Kasumi-1 (cell line): ENCODE data around the gene PRXL2A.

ENCODE experiments used
- DNase-seq, 2 experiments: peaks; one replicate each; lab custom pipeline; 2025; lab: John Stamatoyannopoulos, UW

The PRXL2A gene

DNA sequence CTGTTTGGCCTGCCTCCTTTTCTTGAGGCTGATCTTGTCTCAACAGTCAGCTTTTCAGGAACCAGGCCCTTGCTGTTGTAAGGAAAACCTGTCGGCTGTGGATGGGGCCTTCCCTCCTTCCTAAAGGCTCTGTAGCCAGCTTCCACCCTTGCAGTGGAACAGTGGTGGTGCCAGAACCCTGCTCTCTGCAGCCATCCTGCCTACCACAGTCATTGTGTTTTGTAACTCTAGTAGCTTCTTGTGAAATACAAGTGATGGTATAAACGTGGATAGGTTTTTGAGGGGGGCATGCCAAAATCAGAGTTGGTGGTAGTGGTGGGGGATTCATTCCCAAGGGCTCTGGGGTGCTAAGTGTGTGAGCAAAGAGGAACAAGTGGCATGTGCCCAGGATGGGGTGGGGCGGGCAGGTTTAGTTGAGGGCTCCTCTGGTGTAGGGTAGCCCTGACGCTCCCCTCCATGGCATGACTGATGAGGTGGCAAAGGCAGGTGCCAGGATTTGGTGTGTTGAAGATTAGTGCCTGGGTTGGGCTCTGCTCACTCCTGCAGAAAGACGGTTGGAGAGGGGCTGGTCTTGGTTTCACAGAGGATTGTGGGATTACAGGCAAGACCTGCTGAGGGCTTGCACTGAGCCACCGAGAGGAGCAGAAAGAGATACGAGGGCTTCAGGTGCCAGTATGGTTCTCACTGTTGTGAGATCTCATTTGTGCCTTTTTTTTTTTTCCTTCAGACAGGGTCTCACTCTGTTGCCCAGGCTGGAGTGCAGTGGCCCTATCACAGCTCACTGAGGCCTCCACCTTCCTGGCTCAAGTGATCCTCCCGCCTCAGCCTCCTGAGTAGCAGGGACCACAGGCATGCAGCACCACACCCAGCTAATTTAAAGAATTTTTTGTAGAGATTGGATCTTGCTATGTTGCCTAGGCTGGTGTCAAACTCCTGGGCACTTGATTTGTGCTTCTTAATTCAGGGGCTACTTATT, 53.1 kb downstream of the PRXL2A start:
- DNase-seq, result no peak

DNA sequence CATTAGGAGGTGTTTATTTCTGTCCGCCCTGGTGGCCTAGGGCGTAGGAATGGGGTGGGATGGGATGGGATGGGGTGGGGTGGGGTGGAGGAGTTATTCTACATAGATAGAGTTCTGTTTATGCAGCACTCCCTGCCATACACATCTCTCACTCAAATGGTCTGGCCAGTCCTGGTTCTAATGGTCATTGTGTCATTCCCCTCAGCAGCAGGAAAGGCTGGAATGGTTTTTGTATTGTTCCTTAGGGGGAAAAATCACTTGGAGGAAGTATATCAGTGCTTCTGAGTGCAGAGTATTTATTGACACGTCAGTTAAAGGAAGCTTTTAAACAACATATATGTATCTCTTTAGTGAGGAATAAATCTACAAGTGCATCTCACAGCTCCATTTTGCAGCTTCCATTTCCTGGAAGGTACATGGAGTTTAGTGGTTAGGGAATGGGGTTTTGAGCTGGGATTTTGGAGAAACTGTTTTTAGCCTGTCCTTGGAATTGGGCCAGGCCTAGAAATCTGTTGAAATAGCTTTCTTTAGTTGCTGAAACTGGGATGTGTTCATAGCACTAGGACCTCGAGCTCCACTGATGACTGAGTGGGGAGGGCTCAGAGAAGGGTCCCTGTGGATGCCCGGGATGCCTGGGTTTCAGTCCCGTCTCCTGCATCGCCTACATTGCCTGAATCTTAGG, 54.1 kb downstream of the PRXL2A start:
- DNase-seq, result no peak

DNA sequence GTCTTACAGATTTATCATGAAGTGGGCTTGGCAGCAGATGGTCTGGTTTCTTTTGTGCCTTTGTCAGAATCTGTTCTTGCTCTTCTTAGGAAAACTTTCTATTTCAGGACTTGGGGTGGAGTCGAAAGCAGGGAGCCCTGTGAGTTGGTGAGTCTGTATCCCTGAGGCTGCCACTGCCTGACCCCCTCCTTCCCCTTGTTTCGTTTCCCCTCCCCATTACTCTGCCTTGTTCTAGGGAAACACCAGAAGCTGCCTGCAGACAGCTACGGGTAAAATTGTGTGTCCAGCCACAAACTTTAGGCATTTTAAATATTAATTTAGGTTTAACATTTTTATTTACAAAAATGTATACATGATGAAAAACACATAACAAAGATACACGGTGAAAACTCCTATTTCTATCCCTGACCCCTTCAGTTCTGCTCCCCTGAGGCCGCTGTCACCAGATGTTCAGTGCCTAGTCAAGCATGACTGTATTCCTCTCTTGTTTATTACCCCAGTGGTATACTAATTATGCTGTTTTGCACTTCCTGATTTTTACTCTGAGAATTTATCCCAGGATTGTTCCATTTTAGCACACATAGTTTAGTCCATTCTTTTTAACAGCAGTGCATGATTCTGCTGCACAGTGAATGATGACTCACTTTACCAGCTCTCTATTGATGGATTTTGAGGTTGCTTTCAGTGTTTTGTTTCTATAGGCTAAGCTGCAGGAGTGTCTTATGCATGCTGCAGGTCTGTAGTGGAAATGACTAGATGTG, 54.8 kb downstream of the PRXL2A start:
- no peak for DNase-seq

DNA sequence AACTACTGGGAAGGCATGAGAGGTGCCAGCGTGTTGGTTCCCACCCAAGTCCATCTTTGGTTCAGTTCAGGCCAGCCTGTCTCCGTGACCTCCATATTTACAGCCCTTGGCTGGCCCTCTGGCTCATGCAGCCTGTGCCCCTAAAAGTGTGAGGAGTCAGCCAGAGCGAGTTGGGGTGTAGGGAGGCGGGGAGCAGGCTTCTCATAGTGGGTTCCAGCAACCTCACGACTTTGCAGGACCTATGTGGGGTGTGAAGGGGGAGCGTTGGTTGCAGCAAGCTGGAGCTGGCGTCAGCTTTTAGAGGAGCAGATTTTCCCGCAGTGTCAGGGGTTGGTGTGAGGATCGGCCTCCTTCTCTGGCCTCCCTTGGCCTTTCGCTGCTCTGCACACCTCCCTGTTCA, 55.5 kb downstream of the PRXL2A start:
- no peak for DNase-seq

DNA sequence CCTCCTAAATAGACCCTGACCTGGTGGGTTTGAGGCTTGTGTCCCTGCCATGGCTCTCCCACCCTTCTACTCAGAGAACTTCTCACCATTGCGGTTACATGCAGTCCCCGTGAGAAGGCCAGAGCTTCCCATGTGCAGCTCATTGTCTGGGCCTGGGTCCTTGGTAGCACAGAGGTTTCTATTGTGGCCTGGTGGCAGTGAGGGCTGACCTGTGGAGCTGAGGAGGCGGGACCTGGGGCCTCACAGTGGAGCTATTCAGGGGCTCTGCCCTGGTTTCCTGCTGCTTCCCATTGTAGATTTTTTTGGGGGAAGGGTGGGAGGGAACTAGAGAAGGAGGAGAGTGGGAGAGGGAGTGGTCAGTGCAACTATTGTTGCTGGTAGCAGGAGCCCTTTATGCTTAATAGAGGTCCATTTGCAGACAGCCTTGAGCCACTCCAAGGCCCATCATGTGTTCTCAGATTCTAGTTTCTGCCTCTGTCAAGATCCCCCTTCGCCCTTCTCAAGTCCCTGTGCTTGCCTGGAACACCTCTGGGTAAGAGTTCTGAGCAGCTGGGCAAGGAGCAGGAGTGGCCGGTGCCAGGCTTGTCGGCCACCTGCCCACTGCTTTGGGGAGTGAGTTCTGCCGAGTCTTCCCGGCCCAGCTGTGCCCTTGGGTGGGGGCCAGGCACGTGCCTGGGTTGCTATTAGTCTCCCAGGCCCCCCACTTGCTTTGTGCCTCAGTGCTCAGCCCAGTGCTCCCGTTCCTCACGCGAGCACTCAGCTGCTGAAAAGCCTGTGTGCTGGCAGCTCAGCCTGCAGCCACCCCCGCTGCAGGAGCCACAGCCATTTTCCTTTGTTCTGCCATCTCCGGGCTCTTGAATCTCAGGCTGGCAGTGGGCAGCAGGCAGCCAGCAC, 56.5 kb downstream of the PRXL2A start:
- no peak for DNase-seq

DNA sequence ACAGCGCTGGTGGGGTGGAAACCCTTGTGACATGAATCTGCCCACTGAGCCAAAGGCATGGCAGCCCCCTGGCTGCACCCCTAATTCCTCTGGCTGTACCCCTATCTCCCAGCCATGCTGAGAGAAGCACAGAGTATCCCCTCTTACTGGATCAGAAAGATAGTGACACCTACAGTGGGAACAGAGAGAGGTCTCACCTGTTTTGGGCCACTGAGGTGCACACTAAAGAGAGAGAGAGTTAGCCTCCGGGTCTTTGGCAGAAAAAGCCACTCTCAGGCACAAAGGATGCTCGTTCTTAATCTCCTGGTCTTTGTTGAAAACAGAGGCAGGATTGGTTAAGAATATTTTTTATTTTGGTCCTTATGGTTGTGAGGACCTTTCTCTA, 57.1 kb downstream of the PRXL2A start:
- no peak for DNase-seq

DNA sequence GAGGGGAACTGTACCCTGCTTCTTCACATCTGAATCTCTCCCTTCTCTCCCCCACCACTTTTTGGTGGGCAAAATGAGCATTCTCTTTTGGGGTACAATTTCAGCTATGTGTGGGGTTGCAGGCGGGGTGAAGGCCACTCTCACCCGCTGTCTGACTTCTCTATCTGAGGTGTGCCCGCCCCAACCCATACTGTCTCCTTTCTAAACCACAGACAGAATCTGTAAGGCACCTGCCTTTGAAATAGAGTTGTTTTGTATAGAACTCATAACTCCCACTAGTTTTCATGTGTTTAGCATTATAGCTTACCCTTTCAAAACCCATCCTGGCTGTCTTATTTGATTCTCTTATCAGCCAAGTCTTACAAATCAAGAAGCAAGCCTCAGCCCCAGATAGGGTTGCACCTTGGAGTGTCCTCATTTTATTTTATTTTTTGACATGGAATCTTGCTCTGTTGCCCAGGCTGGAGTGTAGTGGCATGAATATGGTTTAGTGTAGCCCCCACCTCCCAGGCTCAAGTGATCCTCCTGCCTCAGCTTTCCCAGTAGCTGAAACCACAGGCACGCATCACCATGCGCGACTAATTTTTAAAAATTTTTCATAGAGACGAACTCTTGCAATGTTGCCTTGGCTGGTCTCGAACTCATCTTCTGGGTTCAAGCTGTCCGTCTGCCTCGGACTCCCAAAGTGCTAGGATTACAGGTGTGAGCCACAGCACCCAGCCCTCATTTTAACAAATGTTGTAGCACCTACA, 57.7 kb downstream of the PRXL2A start:
- no peak for DNase-seq

DNA sequence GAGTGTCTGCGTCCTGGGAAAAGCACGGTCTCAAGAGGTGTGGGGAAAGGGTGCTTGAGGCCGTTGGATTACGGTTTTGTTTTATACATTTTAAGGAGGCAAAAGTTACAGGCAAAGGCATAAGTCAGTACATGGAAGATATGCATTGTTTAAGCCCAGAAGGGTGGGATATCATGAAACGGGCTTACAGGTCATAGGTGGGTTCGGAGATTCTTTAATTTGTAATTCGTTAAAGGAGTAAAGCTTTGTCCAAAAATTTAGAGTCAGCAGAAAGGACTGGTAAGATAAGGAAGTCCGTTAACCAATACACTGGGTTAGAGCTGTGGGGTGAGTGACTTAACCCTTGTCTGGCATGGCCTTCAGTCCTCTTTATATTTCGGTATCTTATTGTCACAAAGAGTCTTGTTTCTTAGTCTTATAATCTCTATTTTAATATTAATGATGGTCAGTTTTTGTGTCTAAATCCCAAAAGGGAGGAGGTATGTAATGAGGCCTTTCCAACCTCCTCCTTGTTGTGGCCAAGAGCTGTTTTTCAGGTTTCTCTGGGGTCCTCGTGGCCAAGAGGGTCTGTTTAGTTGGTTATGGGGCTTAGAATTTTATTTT, 58.5 kb downstream of the PRXL2A start:
- DNase-seq, result no peak

DNA sequence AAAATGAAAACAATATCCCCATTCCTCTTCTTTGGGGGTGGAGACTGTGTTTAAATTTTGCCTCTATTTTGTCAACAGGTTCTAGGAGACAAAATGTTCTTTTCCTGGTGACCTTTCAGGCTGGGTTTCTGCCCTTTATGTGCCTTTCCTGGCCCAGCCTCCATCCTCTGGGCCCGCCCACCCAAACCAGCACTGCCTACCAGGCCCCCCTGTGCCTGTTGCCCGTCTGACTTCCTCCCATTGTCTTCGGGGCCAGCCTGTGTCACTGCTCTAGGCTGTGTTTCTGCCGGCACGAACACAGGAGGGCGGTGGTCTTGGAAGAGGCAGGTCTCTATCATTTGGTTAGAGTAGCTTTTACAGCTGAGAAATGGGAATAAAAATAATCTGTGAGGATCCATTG, 59.7 kb downstream of the PRXL2A start:
- peak in 1 of 2 experiments; percentile 21 for DNase-seq

DNA sequence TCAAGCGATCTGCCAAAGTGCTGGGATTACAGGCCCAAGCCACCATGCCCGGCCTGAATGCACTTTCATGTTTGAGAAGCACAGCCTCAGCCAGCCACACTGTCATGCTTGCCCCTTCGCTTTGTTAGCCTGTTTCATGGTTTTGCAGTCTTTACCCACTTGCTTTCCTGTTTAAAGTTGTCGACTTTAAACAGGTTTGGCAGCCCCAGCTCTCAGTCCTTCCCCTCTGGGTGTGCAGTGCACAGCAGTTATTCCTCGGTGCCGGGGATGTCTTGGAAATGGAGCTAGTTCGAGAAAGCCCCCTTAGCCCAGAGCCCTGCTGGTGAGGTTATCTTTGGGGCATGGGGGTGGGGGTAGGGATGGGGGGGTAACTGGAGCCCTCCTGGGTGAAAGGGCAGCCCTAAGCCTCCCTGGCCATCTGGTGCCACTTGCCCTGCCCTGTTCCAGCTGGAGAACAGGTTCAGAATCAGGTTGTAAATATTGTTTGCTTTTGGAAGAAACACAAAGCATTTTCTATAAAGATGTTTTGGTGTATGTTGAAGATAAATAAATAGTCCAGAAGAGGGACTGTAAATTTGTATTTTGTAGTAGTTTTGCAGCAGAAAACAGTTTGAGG, 60.6 kb downstream of the PRXL2A start:
- no peak for DNase-seq

DNA sequence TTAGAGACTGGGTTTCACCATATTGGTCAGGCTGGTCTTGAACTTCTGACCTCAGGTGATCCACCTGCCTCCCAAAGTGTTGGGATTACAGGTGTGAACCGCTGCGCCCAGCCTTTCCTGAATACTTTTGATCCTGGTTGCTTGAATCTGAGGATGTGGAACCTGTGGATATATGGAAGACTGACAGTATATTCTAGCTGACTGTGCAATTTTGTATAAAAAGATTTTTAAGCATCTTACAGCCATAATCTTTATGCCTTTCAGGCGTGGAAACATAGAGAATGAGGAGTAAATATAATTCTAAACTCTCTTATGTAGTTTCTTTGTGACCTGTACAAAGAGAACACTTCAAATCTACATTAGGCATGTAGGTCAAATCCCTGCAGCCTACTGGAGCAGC, 61.9 kb downstream of the PRXL2A start:
- no peak for DNase-seq

DNA sequence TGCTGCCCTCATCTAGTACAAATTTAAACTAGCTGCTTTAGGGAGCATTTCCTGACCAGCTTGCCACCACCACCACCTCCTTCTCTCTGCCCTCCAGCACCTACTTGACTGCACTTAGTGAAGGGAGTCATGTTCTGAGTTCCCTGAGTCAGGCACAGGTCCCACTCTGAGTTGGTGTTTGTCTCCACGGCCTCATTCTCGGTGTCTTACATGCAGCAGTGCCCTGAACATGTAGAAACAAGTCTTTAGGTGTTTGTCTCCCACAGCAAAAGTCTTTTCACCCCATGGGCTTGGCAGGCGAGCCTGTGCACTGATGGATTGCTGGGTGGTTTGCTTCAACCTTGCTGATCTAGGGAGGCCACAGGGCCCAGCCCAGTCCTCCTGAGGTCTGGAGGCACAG, 62.6 kb downstream of the PRXL2A start:
- DNase-seq, result no peak

DNA sequence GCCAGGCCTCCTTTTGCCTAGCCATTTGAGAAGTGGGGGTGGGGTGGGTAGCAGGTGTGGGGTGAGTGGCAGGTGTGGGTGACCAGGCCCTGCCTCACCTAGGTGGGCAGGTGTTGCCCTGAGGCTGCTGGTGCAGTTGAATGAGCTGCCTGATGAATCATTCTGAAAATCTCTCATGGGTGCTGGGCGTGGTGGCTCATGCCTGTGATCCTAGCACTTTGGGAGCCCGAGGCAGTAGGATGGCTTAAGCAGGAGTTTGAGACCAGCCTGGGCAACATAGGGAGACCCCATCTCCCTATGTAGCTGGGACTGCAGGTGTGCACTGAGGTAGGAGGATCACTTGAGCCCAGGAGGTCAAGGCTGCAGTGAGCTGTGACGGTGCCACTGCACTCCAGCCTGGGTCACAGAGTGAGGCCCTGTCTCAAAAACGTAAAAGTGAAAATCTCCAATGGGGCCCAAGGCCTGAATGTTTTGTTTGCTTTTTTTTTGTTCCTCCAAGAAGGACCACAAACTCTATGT, 63.4 kb downstream of the PRXL2A start:
- no peak for DNase-seq

DNA sequence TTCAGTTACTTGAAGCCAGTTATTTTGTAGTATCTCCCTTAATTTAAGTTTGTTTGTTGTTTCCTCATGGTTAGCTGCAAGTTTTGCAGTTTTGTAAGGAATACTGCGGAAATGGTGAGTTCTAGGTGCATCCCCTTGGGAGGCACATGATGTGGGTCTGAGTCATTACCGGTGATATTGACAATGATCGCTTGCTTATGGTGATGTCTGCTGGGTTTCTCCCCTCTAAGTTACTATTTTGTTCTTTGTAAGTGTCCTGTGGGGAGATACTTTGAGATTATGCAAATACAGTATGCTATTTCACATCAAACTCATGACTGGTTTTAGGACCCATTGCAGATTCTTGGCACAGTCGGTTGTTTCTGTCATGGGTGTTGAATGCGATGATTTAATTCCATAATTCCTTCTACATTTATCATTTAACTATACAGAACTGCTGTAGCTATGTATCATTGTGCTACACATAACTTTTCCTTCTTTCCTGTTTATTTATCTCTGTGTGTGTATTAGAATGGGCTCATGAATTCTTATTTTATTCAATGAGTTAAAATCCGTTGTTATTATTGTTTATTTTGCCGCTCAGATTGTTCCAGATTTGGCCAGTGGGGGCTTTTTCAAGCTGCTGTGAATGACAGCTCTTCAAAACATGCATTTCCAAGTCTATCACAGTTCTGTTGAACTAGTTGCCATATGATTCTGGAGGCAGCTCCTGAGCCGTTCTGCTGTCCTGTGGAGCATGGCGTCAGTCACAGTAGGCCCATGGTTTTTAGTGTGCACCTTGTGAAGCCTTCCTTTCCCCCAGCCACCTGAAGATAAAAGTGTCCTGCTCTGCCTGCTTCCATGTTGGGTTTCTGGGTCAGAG, 64.1 kb downstream of the PRXL2A start:
- no peak for DNase-seq

DNA sequence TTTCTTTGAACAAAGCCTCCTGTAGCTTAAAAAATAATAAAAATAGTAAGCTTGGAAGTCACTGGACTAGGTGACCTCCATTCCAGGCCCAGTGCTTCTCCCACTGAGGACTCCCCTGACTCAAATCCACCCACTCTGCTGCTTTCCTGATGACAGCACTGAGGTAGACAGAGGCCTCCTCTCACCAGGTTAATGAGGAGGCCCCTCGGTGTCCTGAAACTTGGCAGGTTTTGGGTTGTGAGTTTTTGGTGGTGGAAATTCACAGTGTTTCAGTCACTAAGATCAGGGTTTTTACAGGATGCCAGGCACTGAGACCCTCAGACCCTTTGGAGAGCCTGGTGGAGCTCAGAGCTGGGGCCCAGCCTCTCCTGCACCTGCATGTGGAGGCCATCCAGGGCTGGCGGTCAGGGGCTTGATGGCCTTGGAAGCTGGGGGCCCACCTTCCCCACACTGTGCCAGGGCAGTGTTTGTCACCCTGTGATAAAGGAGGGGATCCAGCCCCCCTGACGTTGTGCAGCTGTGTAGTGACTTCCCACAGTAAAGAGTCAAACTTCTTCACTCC, 64.8 kb downstream of the PRXL2A start:
- DNase-seq, result no peak

DNA sequence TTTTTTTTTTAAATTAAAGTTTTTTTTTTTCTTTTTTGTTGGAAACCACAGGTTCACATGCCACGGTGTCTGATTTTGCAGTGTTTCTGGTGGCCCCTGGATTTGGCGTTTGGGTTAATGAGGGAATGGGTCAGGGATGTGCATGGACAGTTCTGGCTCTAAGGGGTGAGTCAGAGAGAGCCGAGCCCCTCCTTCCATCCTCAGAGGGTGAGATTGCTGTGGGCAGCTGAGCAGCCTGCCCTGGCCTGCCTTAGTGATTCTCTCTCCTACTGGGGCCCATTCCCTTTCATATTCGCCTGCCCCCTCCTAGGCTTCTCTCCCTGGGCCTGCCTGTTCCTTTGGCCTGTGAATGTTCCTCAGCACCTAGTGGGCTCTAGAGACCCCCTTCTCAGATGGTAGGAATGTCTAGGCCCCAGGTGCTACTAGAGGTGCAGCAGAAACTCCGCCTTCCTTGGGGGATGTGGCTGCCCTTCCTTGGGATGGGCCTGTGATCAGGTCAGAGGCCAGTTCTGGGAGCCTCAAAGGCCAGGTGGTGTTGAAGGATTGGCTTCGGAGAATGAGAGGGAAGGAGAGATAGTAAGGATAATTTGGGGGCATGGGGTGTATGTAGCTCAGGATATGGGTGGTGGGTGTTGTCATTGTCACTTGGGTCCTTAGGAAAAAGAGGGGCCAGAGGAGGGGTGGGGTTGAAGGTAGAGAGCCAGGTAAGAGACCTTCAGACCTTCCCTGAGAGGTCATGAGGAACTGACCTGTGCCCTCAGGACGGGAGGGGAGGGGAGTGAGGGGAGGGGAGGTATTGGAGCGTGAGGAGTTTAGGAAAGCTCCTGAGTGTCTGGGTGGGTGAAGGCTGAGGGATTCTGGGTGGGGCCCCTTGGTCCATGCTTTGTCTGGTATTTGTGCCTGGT, 65.6 kb downstream of the PRXL2A start:
- no peak for DNase-seq

DNA sequence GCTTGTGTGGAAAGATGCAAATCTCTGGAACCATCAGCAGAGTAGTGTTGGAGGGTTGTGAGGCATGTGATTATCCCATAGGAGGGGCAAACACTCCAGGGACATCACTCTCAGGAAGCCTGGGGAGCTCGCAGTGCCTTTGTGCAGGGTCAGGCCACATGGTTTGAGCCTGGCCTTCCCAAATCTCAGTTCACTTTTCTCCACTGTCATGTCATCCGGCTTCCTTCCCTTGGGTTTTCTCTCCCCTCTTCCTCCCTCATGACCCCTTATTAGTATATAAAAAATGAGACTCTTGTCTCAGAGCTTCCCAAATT, 66.2 kb downstream of the PRXL2A start:
- DNase-seq, result no peak

DNA sequence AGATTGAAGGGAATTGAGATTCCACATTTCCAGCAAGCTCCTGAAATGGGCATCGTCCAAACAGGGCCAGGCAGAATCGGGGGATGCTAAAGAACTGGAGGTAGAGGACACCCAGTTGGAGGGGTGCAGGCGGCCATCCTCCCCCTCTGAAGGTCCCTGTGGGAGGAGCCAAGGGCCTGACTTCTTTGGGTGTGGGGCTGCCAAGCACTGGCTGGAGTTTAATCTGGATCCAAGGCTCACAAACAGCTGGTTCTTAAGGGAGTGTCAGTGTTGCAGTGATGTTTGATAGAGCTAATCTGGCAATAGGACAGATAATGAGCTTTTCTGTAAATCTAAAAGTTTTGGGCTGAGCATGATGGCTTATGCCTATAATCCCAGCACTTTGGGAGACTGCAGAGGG, 66.6 kb downstream of the PRXL2A start:
- DNase-seq, result no peak
